Trophoblast cell (in vitro differentiated cells and primary cell): Measurements from ENCODE around the gene GAS2.

Source experiments
- DNase-seq, 2 donors: peaks; one replicate each; pipeline ENCODE4 v3.0.0-alpha.2; 2016
- H2AFZ ChIP-seq: 2 replicates; pipeline ENCODE4 v1.6.1; 2013; ENCODE audit warnings: low read length, moderate library complexity, mild to moderate bottlenecking; ENCODE audit not compliant: insufficient read depth, poor library complexity
- H2AK5ac ChIP-seq: 2 replicates; pipeline ENCODE4 v1.6.1; 2013; ENCODE audit warnings: mild to moderate bottlenecking, low read length
- H2BK120ac ChIP-seq: 2 replicates; pipeline ENCODE4 v1.6.1; 2013; ENCODE audit warnings: low read length, mild to moderate bottlenecking, moderate library complexity; ENCODE audit not compliant: insufficient read depth, poor library complexity
- H2BK12ac ChIP-seq: 2 replicates; pipeline ENCODE4 v1.6.1; 2013; ENCODE audit warnings: mild to moderate bottlenecking, low read length, moderate library complexity
- H2BK5ac ChIP-seq: 2 replicates; pipeline ENCODE4 v1.6.1; 2013; ENCODE audit warnings: low read length, low read depth, moderate library complexity, mild to moderate bottlenecking; ENCODE audit not compliant: poor library complexity
- H3K14ac ChIP-seq: 2 replicates; pipeline ENCODE4 v1.6.1; 2013; ENCODE audit warnings: mild to moderate bottlenecking, low read length
- H3K18ac ChIP-seq: 2 replicates; pipeline ENCODE4 v1.6.1; 2013; ENCODE audit warnings: mild to moderate bottlenecking, low read length
- H3K23ac ChIP-seq: 2 replicates; pipeline ENCODE4 v1.6.1; 2013; ENCODE audit warnings: low read length
- H3K27ac ChIP-seq: 2 replicates; pipeline ENCODE4 v1.5.1; 2013; ENCODE audit warnings: low read depth, mild to moderate bottlenecking, inconsistent platforms, low read length, moderate library complexity
- H3K27me3 ChIP-seq: 2 replicates; pipeline ENCODE4 v1.6.1; 2013; ENCODE audit warnings: inconsistent platforms, mild to moderate bottlenecking, low read length, moderate library complexity; ENCODE audit not compliant: insufficient read depth
- H3K36me3 ChIP-seq, 2 experiments: 1 replicate in 1 of 2; 2 replicates in 1 of 2; pipeline ENCODE4 v1.6.1; 2013; ENCODE audit warnings: low read length in 2 of 2, mild to moderate bottlenecking in 2 of 2, moderate library complexity in 1 of 2; ENCODE audit not compliant: insufficient read depth in 2 of 2, control insufficient read depth in 1 of 2
- H3K4ac ChIP-seq: 2 replicates; pipeline ENCODE4 v1.6.1; 2013; ENCODE audit warnings: low read depth, mild to moderate bottlenecking, low read length, moderate library complexity
- H3K4me1 ChIP-seq, 2 experiments: 1 replicate in 1 of 2; 2 replicates in 1 of 2; pipeline ENCODE4 v1.6.1; 2013; ENCODE audit warnings: low read length in 2 of 2, mild to moderate bottlenecking in 2 of 2, moderate library complexity in 1 of 2; ENCODE audit not compliant: insufficient read depth in 2 of 2, control insufficient read depth in 1 of 2
- H3K4me2 ChIP-seq: 2 replicates; pipeline ENCODE4 v1.6.1; 2013; ENCODE audit warnings: inconsistent platforms, mild to moderate bottlenecking, low read length, moderate library complexity
- H3K4me3 ChIP-seq: 2 replicates; pipeline ENCODE4 v1.5.1; 2013; ENCODE audit warnings: mild to moderate bottlenecking, low read depth, low read length, inconsistent platforms
- H3K79me1 ChIP-seq: one replicate; pipeline ENCODE4 v1.6.1; 2013; ENCODE audit warnings: low read length
- H3K79me2 ChIP-seq: 2 replicates; pipeline ENCODE4 v1.6.1; 2013; ENCODE audit warnings: low read length, mild to moderate bottlenecking; ENCODE audit not compliant: control insufficient read depth, insufficient read depth, poor library complexity
- H3K9ac ChIP-seq: 2 replicates; pipeline ENCODE4 v1.6.1; 2013; ENCODE audit warnings: mild to moderate bottlenecking, low read length
- H3K9me3 ChIP-seq: 2 replicates; pipeline ENCODE4 v1.6.1; 2013; ENCODE audit warnings: low read depth, mild to moderate bottlenecking, control low read depth, inconsistent platforms, low read length; ENCODE audit not compliant: insufficient read depth
- H4K12ac ChIP-seq: 2 replicates; pipeline ENCODE4 v1.6.1; 2013; ENCODE audit warnings: low read depth, mild to moderate bottlenecking, low read length, moderate library complexity
- H4K8ac ChIP-seq: 2 replicates; pipeline ENCODE4 v1.6.1; 2013; ENCODE audit warnings: low read depth, mild to moderate bottlenecking, low read length, moderate library complexity
- H4K91ac ChIP-seq: one replicate; pipeline ENCODE4 v1.6.1; 2013; ENCODE audit warnings: low read depth, mild to moderate bottlenecking, low read length, moderate library complexity
- WGBS: extraction: QIAGEN DNeasy Blood & Tissue Kit; methylation state at CpG from one replicate; pipeline ENCODE4 v1.1.7; 2013; ENCODE audit warnings: missing lambda C conversion rate; ENCODE audit not compliant: insufficient read length, insufficient coverage; ENCODE audit errors: extremely low coverage; 5-methylcytosine and 5-hydroxymethylcytosine counted together

GAS2 gene

DNA sequence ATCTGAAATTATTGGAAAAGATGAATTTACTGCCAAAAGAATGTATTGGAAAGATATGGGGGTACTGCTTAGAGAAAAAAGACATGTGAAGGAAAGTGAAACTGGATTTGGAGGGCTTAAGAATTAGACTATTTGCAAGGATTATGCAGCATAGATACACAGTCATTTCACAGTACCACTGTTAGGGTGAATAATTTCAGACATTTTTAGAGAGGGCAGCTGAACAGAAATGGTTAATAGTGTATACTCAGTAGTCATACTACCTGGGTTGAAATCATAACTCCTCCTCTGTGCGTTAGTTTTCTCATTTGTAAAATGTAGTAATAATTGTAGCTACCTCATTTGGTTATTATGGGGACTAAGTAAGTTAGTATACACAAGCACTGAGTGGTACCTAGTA lies 33.0 kb downstream of the GAS2 start:
- H3K14ac ChIP-seq, result no peak overlapping the region
- no peak overlapping the region for H3K9ac ChIP-seq
- no peak overlapping the region for H2BK5ac ChIP-seq
- H2BK120ac ChIP-seq, result no peak overlapping the region
- H3K9me3 ChIP-seq, result no peaks in the 10 kb centered on the region
- H3K4me2 ChIP-seq, result no peak overlapping the region
- no peak overlapping the region for H3K23ac ChIP-seq
- DNase-seq, result no peak
- H3K36me3 ChIP-seq, result no peaks in the 10 kb centered on the region
- H3K79me2 ChIP-seq, result no peaks in the 10 kb centered on the region
- H4K8ac ChIP-seq, result no peak overlapping the region
- H3K4ac ChIP-seq, result no peak overlapping the region
- no peak overlapping the region for H4K91ac ChIP-seq
- H2BK12ac ChIP-seq, result no peak overlapping the region
- no peak overlapping the region for H4K12ac ChIP-seq
- H3K79me1 ChIP-seq, result no peaks in the 10 kb centered on the region
- no peaks in the 10 kb centered on the region for H3K4me1 ChIP-seq
- WGBS, result no CpG with 5 or more reads among the region's 1 CpG
- H3K27me3 ChIP-seq, result no peaks in the 10 kb centered on the region
- no peak overlapping the region for H3K27ac ChIP-seq
- H3K18ac ChIP-seq, result no peak overlapping the region
- no peak overlapping the region for H2AFZ ChIP-seq
- H2AK5ac ChIP-seq, result no peak overlapping the region
- H3K4me3 ChIP-seq, result no peak overlapping the region

DNA sequence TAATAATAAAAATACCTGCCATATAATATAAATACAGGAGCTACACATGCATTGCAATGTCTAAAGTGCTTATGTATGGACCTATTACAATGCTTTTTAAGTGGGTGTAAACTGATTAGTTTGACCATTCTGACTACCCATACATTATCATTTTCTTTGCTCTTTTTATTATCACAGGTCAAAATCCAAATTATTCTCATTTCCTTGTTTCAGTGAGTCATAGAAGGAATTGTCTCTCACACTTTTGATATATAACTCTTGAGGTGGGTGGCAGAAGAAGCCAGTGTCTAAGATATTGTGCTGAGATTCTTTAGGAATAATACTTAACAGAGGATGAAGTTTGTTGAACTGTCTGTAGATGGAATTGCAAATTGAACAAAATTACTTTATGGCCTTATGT lies 35.6 kb downstream of the GAS2 start:
- H3K27me3 ChIP-seq, result no peaks in the 10 kb centered on the region
- no peak for DNase-seq
- no peak overlapping the region for H2AFZ ChIP-seq
- H3K9me3 ChIP-seq, result no peaks in the 10 kb centered on the region
- H4K91ac ChIP-seq, result no peak overlapping the region
- no peaks in the 10 kb centered on the region for H3K79me1 ChIP-seq
- H4K12ac ChIP-seq, result no peak overlapping the region
- no peak overlapping the region for H2BK120ac ChIP-seq
- H3K4me3 ChIP-seq, result no peak overlapping the region
- no peak overlapping the region for H3K27ac ChIP-seq
- H3K18ac ChIP-seq, result no peak overlapping the region
- no peak overlapping the region for H3K4me2 ChIP-seq
- H2BK12ac ChIP-seq, result no peak overlapping the region
- H3K36me3 ChIP-seq, result no peaks in the 10 kb centered on the region
- no peak overlapping the region for H3K14ac ChIP-seq
- no peak overlapping the region for H2BK5ac ChIP-seq
- H3K4ac ChIP-seq, result no peak overlapping the region
- H3K4me1 ChIP-seq, result no peaks in the 10 kb centered on the region
- H2AK5ac ChIP-seq, result no peak overlapping the region
- H3K23ac ChIP-seq, result no peak overlapping the region
- H4K8ac ChIP-seq, result no peak overlapping the region
- no peak overlapping the region for H3K9ac ChIP-seq
- no peaks in the 10 kb centered on the region for H3K79me2 ChIP-seq

DNA sequence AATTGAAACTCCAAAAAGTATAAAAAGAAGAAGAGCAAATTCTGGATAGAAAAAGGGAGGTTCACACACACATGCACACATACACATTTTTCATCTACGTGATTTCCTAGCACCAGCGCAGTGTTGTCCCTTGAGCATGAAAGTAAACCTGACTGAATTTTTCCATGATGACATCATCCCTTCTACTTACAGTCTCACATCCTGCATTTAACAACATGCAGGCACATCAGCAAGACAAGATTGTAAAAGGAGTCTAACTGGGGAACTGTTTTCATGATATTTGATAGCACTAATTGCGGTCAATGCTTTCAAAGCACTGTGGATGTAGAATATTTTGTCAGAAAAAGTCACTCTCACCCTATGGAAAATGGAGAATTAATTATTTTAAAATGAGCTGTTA lies 36.6 kb downstream of the GAS2 start:
- H3K4me2 ChIP-seq, result no peak overlapping the region
- H3K23ac ChIP-seq, result no peak overlapping the region
- no peak overlapping the region for H3K18ac ChIP-seq
- no peak overlapping the region for H2BK12ac ChIP-seq
- no peak overlapping the region for H2BK5ac ChIP-seq
- H3K14ac ChIP-seq, result no peak overlapping the region
- no peak overlapping the region for H4K91ac ChIP-seq
- H3K4ac ChIP-seq, result no peak overlapping the region
- no peak overlapping the region for H2AK5ac ChIP-seq
- WGBS, result no CpG with 5 or more reads among the region's 3 CpGs
- H3K79me2 ChIP-seq, result no peaks in the 10 kb centered on the region
- no peak overlapping the region for H3K9ac ChIP-seq
- no peak overlapping the region for H3K4me3 ChIP-seq
- H3K36me3 ChIP-seq, result no peaks in the 10 kb centered on the region
- no peak overlapping the region for H4K12ac ChIP-seq
- H2BK120ac ChIP-seq, result no peak overlapping the region
- H4K8ac ChIP-seq, result no peak overlapping the region
- no peaks in the 10 kb centered on the region for H3K79me1 ChIP-seq
- DNase-seq, result peak; percentile 33 to 82
- H3K27me3 ChIP-seq, result no peaks in the 10 kb centered on the region
- H3K27ac ChIP-seq, result no peak overlapping the region
- no peak overlapping the region for H2AFZ ChIP-seq
- H3K4me1 ChIP-seq, result no peaks in the 10 kb centered on the region
- H3K9me3 ChIP-seq, result no peaks in the 10 kb centered on the region

DNA sequence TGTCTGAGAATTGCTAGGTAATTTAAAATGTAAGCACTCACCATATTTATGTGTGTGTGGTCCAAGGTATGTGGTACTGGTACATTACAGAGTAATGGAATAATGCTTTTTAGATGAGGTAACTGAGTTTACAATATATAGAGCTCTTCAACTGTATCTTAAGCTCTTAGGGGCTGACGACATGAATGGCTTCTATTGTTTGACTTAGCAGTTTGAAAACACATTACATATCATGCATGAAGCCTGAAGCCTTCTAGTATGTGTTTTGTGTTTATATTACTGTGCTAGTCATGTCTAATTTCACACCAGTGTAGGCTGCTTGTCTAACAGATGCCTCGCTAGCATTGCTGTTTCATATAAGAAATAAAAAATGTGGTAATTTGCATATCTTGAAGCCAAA lies 37.2 kb downstream of the GAS2 start:
- H3K79me2 ChIP-seq, result no peaks in the 10 kb centered on the region
- WGBS, result no CpG with 5 or more reads among the region's 2 CpGs
- no peak overlapping the region for H3K4me3 ChIP-seq

More for the DNA sequence above, 37.2 kb downstream of the GAS2 start:
- no peak overlapping the region for H3K23ac ChIP-seq
- H2BK12ac ChIP-seq, result no peak overlapping the region
- no peak overlapping the region for H3K4ac ChIP-seq
- H4K91ac ChIP-seq, result no peak overlapping the region
- no peaks in the 10 kb centered on the region for H3K79me1 ChIP-seq
- no peaks in the 10 kb centered on the region for H3K27me3 ChIP-seq
- H3K18ac ChIP-seq, result no peak overlapping the region
- H3K4me2 ChIP-seq, result no peak overlapping the region
- no peak overlapping the region for H2AFZ ChIP-seq
- peak in 1 of 2 donors; percentile 39 for DNase-seq
- no peaks in the 10 kb centered on the region for H3K9me3 ChIP-seq
- no peak overlapping the region for H2AK5ac ChIP-seq
- no peak overlapping the region for H2BK120ac ChIP-seq
- no peak overlapping the region for H3K27ac ChIP-seq
- no peak overlapping the region for H3K9ac ChIP-seq
- no peak overlapping the region for H3K14ac ChIP-seq
- no peak overlapping the region for H4K8ac ChIP-seq
- H2BK5ac ChIP-seq, result no peak overlapping the region
- no peak overlapping the region for H4K12ac ChIP-seq
- H3K4me1 ChIP-seq, result no peaks in the 10 kb centered on the region
- no peaks in the 10 kb centered on the region for H3K36me3 ChIP-seq
